IMR-90 (cell line): ENCODE data around the gene ANTXR2.

Experiments used
- POLR2A ChIP-seq: IDR thresholded peaks from 2 replicates; pipeline ENCODE4 v1.6.1; 2012; ENCODE audit warnings: mild to moderate bottlenecking, low read depth, low read length
- TF ChIP-seq, protein P1 (sequence below): conservative IDR thresholded peaks from 2 replicates; pipeline ENCODE4 v1.5.1; 2012; ENCODE audit warnings: mild to moderate bottlenecking, low read depth, low read length, improper control_type of control experiment

DNA sequence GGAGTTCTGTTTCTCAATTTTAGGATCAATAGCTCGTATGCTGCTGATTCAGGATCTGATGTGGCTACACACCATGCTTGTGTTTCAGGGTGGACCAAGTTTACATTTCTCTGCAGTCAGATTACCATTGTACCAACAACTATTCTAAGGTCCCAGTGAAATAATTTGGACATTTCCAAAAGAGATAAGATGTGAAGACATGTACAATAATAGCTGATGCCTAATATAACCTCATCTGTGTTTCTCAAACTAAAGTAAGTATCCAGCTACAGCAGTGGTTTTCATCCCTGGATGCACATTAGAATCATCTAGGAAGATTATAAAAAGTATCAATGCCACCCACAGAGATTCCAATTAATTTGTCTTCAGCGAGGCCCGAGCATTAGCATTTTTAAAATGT, 209.7 kb downstream of the ANTXR2 start:
- TF ChIP-seq, protein P1, sequence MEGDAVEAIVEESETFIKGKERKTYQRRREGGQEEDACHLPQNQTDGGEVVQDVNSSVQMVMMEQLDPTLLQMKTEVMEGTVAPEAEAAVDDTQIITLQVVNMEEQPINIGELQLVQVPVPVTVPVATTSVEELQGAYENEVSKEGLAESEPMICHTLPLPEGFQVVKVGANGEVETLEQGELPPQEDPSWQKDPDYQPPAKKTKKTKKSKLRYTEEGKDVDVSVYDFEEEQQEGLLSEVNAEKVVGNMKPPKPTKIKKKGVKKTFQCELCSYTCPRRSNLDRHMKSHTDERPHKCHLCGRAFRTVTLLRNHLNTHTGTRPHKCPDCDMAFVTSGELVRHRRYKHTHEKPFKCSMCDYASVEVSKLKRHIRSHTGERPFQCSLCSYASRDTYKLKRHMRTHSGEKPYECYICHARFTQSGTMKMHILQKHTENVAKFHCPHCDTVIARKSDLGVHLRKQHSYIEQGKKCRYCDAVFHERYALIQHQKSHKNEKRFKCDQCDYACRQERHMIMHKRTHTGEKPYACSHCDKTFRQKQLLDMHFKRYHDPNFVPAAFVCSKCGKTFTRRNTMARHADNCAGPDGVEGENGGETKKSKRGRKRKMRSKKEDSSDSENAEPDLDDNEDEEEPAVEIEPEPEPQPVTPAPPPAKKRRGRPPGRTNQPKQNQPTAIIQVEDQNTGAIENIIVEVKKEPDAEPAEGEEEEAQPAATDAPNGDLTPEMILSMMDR = no peak
- TF ChIP-seq POLR2A = no peak
